Kidney (tissue), 14 donors: ENCODE data around the gene CYCS. TPM values are rescaled to one million over a fixed set of nuclear protein-coding genes. Genes with fewer than 3 reads are reported as not detected.

Source experiments
- DNase-seq, 5 donors: peaks; one replicate each; pipeline ENCODE4 v3.0.0-alpha.2; 2013 to 2020
- FAIRE-seq: peaks from 2 replicates; lab custom pipeline; 2012; peaks lifted over from hg19 to GRCh38; lab: Jason Lieb, UNC
- H3K27ac ChIP-seq, 2 donors: one replicate each; pipeline ENCODE4 v1.7.0; 2013; ENCODE audit warnings: low read depth in 2 of 2, low read length in 2 of 2, inconsistent platforms in 1 of 2
- H3K27me3 ChIP-seq: one replicate; pipeline ENCODE4 v1.7.1; 2013; ENCODE audit warnings: low read length, inconsistent platforms; ENCODE audit not compliant: control insufficient read depth, insufficient read depth
- H3K36me3 ChIP-seq, 3 donors: one replicate each; pipeline versions ENCODE4 v1.7.0 to v1.7.1; 2013; ENCODE audit warnings: low read length in 3 of 3, control low read depth in 1 of 3, inconsistent platforms in 1 of 3; ENCODE audit not compliant: insufficient read depth in 3 of 3, control insufficient read depth in 2 of 3
- H3K4me1 ChIP-seq, 3 donors: one replicate each; pipeline versions ENCODE4 v1.7.0 to v1.7.1; 2013; ENCODE audit warnings: low read length in 3 of 3, inconsistent platforms in 1 of 3, low read depth in 1 of 3; ENCODE audit not compliant: control insufficient read depth in 2 of 3, insufficient read depth in 2 of 3
- H3K4me3 ChIP-seq, 3 donors: one replicate each; pipeline versions ENCODE4 v1.7.0 to v1.8.1; 2013; ENCODE audit warnings: low read length in 3 of 3, control low read depth in 1 of 3, inconsistent platforms in 1 of 3
- H3K9ac ChIP-seq, 3 donors: one replicate each; pipeline versions ENCODE4 v1.7.0 to v1.7.1; 2013; ENCODE audit warnings: low read length in 3 of 3, control low read depth in 1 of 3, inconsistent platforms in 1 of 3
- H3K9me3 ChIP-seq, 3 donors: one replicate each; pipeline versions ENCODE4 v1.7.0 to v1.7.1; 2013; ENCODE audit warnings: low read length in 3 of 3, control low read depth in 1 of 3, inconsistent platforms in 1 of 3; ENCODE audit not compliant: control insufficient read depth in 2 of 3, insufficient read depth in 1 of 3
- intact Hi-C: fragments of 100-400 bp; cut with DNase I; formaldehyde crosslinking; loops from one replicate; pipeline ENCODE4 v1.11.1; 2022
- polyA plus RNA-seq: library from polyadenylated mRNA; stranded (reverse); fragments of 350-450 nt; fragmentation: Illumina TruSeq; extraction: RNeasy Lipid Tissue Mini Kit (QIAGEN cat#74804); gene quantifications from one replicate; pipeline ENCODE4 v1.2.3, GENCODE V29; 2014; ENCODE audit warnings: low read depth, low replicate concordance; ENCODE audit not compliant: insufficient read depth
- total RNA-seq: library from RNA; stranded (reverse); fragmentation: NEBNext Ultra II Directional; extraction: Animal tissue kit (Norgen Biotek cat#: 25700); gene quantifications from one replicate; pipeline ENCODE4 v1.2.1, GENCODE V29; 2021
- TF ChIP-seq, protein P1 (sequence below): IDR thresholded peaks from 3 replicates; pipeline ENCODE4 v1.5.1; 2012; ENCODE audit warnings: mild to moderate bottlenecking, moderate library complexity, borderline replicate concordance; ENCODE audit not compliant: insufficient read depth; ENCODE audit errors: extremely low read depth
- donor health status: control.
- donor health status: control.
- donor health status: control.
- donor health status: control.
- donor health status: control.
- donor health status: DM: yes; HTN: yes; CAD: no.
- donor health status: Normal renal cell carcinoma (clear cell type).

Gene CYCS
- total and polyA plus RNA-seq, 2 donors from 2014 or later, result 94.3 to 239 TPM

GRCh38 chr7:25095516-25096345 is 29.3 kb downstream of the CYCS start:
- Histone ChIP-seq H3K9ac (no peak overlapping the region), H3K9me3 (no peaks in the 10 kb centered on the region), H3K4me3 (no peak overlapping the region), H3K4me1 (peaks cover 0 to 2% (median 0%) of the 10 kb centered on the region in 3 donors), H3K27me3 (no peaks in the 10 kb centered on the region), H3K36me3 (no peaks in the 10 kb centered on the region), H3K27ac (no peak overlapping the region)
- TF ChIP-seq, protein P1, sequence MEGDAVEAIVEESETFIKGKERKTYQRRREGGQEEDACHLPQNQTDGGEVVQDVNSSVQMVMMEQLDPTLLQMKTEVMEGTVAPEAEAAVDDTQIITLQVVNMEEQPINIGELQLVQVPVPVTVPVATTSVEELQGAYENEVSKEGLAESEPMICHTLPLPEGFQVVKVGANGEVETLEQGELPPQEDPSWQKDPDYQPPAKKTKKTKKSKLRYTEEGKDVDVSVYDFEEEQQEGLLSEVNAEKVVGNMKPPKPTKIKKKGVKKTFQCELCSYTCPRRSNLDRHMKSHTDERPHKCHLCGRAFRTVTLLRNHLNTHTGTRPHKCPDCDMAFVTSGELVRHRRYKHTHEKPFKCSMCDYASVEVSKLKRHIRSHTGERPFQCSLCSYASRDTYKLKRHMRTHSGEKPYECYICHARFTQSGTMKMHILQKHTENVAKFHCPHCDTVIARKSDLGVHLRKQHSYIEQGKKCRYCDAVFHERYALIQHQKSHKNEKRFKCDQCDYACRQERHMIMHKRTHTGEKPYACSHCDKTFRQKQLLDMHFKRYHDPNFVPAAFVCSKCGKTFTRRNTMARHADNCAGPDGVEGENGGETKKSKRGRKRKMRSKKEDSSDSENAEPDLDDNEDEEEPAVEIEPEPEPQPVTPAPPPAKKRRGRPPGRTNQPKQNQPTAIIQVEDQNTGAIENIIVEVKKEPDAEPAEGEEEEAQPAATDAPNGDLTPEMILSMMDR, result no peak
- intact Hi-C loops, result no loop called here
- FAIRE-seq (no peak), DNase-seq (no peak)

DNA sequence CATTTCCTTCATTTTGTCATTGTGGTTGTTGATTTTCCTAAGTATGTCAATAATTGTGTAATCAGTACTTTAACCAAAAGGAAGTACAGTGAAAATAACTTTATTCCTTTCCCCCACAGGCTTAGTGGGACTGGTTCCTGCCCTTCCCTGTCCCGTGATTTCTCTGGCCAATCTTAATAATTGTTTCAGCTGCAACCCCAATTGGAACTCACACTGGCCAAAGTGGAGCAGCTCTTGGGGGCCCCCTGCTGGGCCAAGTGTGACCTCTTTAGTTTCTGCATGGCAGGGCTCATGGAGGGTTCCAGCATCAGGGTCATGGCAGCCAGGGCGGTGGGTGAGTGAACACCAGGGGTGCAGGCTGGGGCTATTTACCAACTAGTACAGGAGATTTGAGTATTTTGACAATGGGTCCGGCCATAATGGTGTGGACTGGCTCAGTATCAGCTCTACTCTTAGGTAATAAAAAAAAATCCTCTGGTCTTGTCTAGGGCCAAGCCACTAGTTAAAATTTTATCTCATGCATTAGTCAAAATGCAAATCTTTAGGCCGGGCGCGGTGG is 31.7 kb downstream of the CYCS start:
- DNase-seq (peak; percentile 67 to 82 (median 76)), FAIRE-seq (no peak)
- no peaks in the 10 kb centered on the region for H3K9me3 ChIP-seq
- no peaks in the 10 kb centered on the region for H3K27me3 ChIP-seq
- intact Hi-C loops, result no loop called here
- H3K27ac ChIP-seq, result no peak overlapping the region
- TF ChIP-seq, protein P1, result peak; percentile 57
- H3K9ac ChIP-seq, result no peak overlapping the region
- no peak overlapping the region for H3K4me3 ChIP-seq
- peaks cover 0 to 2% (median 0%) of the 10 kb centered on the region in 3 donors for H3K4me1 ChIP-seq
- no peaks in the 10 kb centered on the region for H3K36me3 ChIP-seq

DNA sequence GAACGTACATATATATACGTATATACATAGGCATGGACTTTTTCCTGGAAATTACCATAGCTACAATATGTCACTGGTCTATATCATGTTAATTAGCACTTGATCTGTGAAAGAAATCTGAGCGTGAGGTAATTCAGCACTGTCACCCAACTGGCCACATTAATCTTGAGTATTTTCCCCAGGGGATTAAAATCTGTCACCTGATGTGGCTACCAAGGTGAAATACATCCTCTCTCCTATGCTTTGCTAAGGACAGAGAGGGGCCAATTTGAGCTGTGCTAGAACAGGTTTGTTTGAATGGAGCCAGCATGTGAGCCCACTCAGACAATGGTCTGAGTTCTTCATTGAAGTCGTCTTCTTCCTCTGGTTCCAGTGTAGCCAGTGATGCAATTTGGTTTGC is 33.3 kb downstream of the CYCS start:
- H3K9ac ChIP-seq, result no peak overlapping the region
- DNase-seq (no peak), FAIRE-seq (no peak)
- no peaks in the 10 kb centered on the region for H3K27me3 ChIP-seq
- intact Hi-C loops, result no loop called here
- H3K4me3 ChIP-seq, result no peak overlapping the region
- H3K9me3 ChIP-seq, result no peaks in the 10 kb centered on the region
- peaks cover 0 to 2% (median 0%) of the 10 kb centered on the region in 3 donors for H3K4me1 ChIP-seq
- H3K27ac ChIP-seq, result no peak overlapping the region
- no peaks in the 10 kb centered on the region for H3K36me3 ChIP-seq
- TF ChIP-seq, protein P1, result no peak
